Activated naive CD8-positive, alpha-beta T cell treated with anti-CD3 and anti-CD28 coated beads for 36 hours (primary cell): Measurements from ENCODE around the gene TMEM114. TPM values are rescaled to one million over a fixed set of nuclear protein-coding genes. Genes with fewer than 3 reads are reported as not detected.

Experiments
- DNase-seq: peaks from one replicate; pipeline ENCODE4 v3.0.0; 2021
- H3K27ac Mint-ChIP-seq: one replicate; pipeline ENCODE4 v1.8.0; 2022; ENCODE audit warnings: mild to moderate bottlenecking, moderate library complexity, mixed read lengths
- H3K27me3 Mint-ChIP-seq: one replicate; pipeline ENCODE4 v1.8.0; 2022; ENCODE audit warnings: mild to moderate bottlenecking, mixed read lengths
- H3K36me3 Mint-ChIP-seq: one replicate; pipeline ENCODE4 v1.8.0; 2021; ENCODE audit warnings: mild to moderate bottlenecking, mixed read lengths
- H3K4me1 Mint-ChIP-seq: one replicate; pipeline ENCODE4 v1.8.0; 2021; ENCODE audit warnings: mixed read lengths
- H3K4me3 Mint-ChIP-seq: one replicate; pipeline ENCODE4 v1.8.0; 2022; ENCODE audit warnings: mild to moderate bottlenecking, moderate library complexity, mixed read lengths
- H3K9me3 Mint-ChIP-seq: one replicate; pipeline ENCODE4 v1.8.0; 2022; ENCODE audit warnings: mixed read lengths
- total RNA-seq, 2 experiments: library from RNA; stranded (reverse); gene quantifications; one replicate each; pipeline ENCODE4 v1.2.3, GENCODE V29; 2021

TMEM114 gene
- total RNA-seq, 2 experiments from 2014 or later = not detected

GRCh38 chr16:8519643-8520042 lies 70.7 kb downstream of the TMEM114 start:
- peaks cover 8% of the 10 kb centered on the region for H3K27me3 Mint-ChIP-seq
- H3K4me3 Mint-ChIP-seq = no peak overlapping the region
- no peaks in the 10 kb centered on the region for H3K9me3 Mint-ChIP-seq
- H3K27ac Mint-ChIP-seq = no peak overlapping the region
- no peaks in the 10 kb centered on the region for H3K36me3 Mint-ChIP-seq
- peaks cover 4% of the 10 kb centered on the region for H3K4me1 Mint-ChIP-seq
- no peak for DNase-seq

Other genes starting within 250 kb of the TMEM114 start
- 10 to 100 TPM; 25.0 to 26.8 TPM for gene METTL22, start 31.2 kb upstream of the TMEM114 start, total RNA-seq
- 1 to 10 TPM; 4.1 to 4.8 TPM for gene ABAT, start 84.1 kb upstream of the TMEM114 start, total RNA-seq
- gene TMEM186, start 207.1 kb upstream of the TMEM114 start, total RNA-seq = 10 to 100 TPM; 14.4 to 15.1 TPM
- gene PMM2, start 207.3 kb upstream of the TMEM114 start, total RNA-seq = 10 to 100 TPM; 59.0 to 59.8 TPM